Fibroblast of lung (primary cell): ENCODE measurements around the gene ROBO1. TPM values are rescaled to one million over a fixed set of nuclear protein-coding genes. Genes with fewer than 3 reads are reported as not detected.

Experiments
- DNase-seq, 2 donors: peaks; one replicate each; pipeline versions ENCODE4 v3.0.0 to v3.0.0-alpha.2; 2010; ENCODE audit warnings: low read depth in 2 of 2
- H2AFZ ChIP-seq: 2 replicates; pipeline ENCODE4 v1.5.1; 2012; ENCODE audit warnings: low read length, control low read depth, inconsistent platforms
- H3K27ac ChIP-seq: 2 replicates; pipeline ENCODE4 v1.5.1; 2011; ENCODE audit warnings: low read length, control low read depth; ENCODE audit not compliant: insufficient read depth
- H3K27me3 ChIP-seq: 2 replicates; pipeline ENCODE4 v1.5.1; 2011; ENCODE audit warnings: mild to moderate bottlenecking, low read length; ENCODE audit not compliant: control insufficient read depth, insufficient read depth
- H3K36me3 ChIP-seq: 2 replicates; pipeline ENCODE4 v1.5.1; 2011; ENCODE audit warnings: low read length; ENCODE audit not compliant: control insufficient read depth, insufficient read depth
- H3K4me1 ChIP-seq: 2 replicates; pipeline ENCODE4 v1.5.1; 2011; ENCODE audit warnings: low read length; ENCODE audit not compliant: control insufficient read depth, insufficient read depth; ENCODE audit errors: extremely low read depth
- H3K4me2 ChIP-seq: 2 replicates; pipeline ENCODE4 v1.5.1; 2011; ENCODE audit warnings: low read length, control low read depth; ENCODE audit not compliant: insufficient read depth; ENCODE audit errors: extremely low read depth
- H3K4me3 ChIP-seq, 4 experiments: fragments of 200-600 bp in 1 of 4; sonication (generic) in 1 of 4; replicated peaks in 1 of 4; 2 replicates each; pipeline ENCODE4 v1.5.1; 2011 to 2016; ENCODE audit warnings: low read length in 4 of 4, low read depth in 3 of 4, mild to moderate bottlenecking in 3 of 4, control low read depth in 2 of 4, inconsistent platforms in 1 of 4, mixed read lengths in 1 of 4; ENCODE audit not compliant: insufficient read depth in 1 of 4; ENCODE audit errors: control extremely low read depth in 1 of 4
- H3K79me2 ChIP-seq: 2 replicates; pipeline ENCODE4 v1.5.1; 2012; ENCODE audit warnings: mild to moderate bottlenecking, low read length, inconsistent platforms; ENCODE audit not compliant: control insufficient read depth, insufficient read depth
- H3K9ac ChIP-seq: 2 replicates; pipeline ENCODE4 v1.5.1; 2011; ENCODE audit warnings: mild to moderate bottlenecking, low read length, control low read depth; ENCODE audit not compliant: insufficient read depth
- H3K9me3 ChIP-seq: 2 replicates; pipeline ENCODE4 v1.5.1; 2012; ENCODE audit warnings: low read depth, low read length; ENCODE audit not compliant: control insufficient read depth, insufficient read depth
- H4K20me1 ChIP-seq: 2 replicates; pipeline ENCODE4 v1.5.1; 2011; ENCODE audit warnings: low read length; ENCODE audit not compliant: control insufficient read depth, insufficient read depth; ENCODE audit errors: extremely low read depth
- EZH2 ChIP-seq: IDR thresholded peaks from 2 replicates; pipeline ENCODE4 v1.5.1; 2012; ENCODE audit warnings: low read length, control low read depth, mild to moderate bottlenecking; ENCODE audit errors: missing control alignments
- polyA plus RNA-seq, 2 donors: library from polyadenylated mRNA; depleted of rRNA in 1 of 2; stranded (reverse) in 1 of 2; unstranded in 1 of 2; fragments of >200 nt; gene quantifications; 2 replicates each; pipeline ENCODE4 v1.2.1, GENCODE V29; 2011 to 2012; ENCODE audit warnings: missing spikeins in 1 of 2
- total RNA-seq: library from RNA; depleted of rRNA; stranded (reverse); fragments of >200 nt; gene quantifications from 2 replicates; pipeline ENCODE4 v1.2.1, GENCODE V29; 2014
- TF ChIP-seq, protein P1 (sequence below), 2 donors: IDR thresholded peaks in 1 of 2; conservative IDR thresholded peaks in 1 of 2; 1 replicate in 1 of 2; 2 replicates in 1 of 2; pipeline ENCODE4 v1.5.1; 2011 to 2012; ENCODE audit warnings: low read length in 2 of 2, control low read depth in 1 of 2, inconsistent platforms in 1 of 2, low read depth in 1 of 2, mild to moderate bottlenecking in 1 of 2

The ROBO1 gene
- total and polyA plus RNA-seq, 2 donors (not counting 1 experiment from before 2014, with no cell fraction given) = 53.8 to 104 TPM

DNA sequence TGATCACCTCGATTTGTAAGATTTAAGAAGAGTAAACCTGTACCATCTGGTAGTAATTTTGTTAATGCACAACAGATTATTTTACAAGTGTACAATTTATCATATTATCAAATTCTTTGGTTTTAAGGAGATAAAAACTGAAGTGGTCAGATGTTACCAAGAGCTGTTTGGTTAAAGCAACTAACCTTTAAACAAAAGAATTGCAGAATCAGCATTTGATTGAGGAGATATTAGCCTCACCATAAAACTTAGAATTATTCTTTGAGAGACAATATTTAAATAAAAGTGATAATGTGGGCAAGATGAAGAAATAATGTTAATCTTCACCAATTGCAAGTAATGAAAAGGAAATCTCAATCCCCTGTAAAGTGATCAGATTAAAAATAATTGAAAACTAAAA, 1034.9 kb downstream of the ROBO1 start:
- Histone ChIP-seq H3K4me3 (no peak overlapping the region), H3K4me2 (no peak overlapping the region), H3K9ac (no peak overlapping the region), H3K9me3 (no peaks in the 10 kb centered on the region), H3K79me2 (no peaks in the 10 kb centered on the region), H3K4me1 (no peaks in the 10 kb centered on the region), H4K20me1 (no peaks in the 10 kb centered on the region), H2AFZ (no peak overlapping the region), H3K27me3 (no peaks in the 10 kb centered on the region), H3K27ac (no peak overlapping the region), H3K36me3 (no peaks in the 10 kb centered on the region)
- no peak for TF ChIP-seq EZH2
- TF ChIP-seq, protein P1, sequence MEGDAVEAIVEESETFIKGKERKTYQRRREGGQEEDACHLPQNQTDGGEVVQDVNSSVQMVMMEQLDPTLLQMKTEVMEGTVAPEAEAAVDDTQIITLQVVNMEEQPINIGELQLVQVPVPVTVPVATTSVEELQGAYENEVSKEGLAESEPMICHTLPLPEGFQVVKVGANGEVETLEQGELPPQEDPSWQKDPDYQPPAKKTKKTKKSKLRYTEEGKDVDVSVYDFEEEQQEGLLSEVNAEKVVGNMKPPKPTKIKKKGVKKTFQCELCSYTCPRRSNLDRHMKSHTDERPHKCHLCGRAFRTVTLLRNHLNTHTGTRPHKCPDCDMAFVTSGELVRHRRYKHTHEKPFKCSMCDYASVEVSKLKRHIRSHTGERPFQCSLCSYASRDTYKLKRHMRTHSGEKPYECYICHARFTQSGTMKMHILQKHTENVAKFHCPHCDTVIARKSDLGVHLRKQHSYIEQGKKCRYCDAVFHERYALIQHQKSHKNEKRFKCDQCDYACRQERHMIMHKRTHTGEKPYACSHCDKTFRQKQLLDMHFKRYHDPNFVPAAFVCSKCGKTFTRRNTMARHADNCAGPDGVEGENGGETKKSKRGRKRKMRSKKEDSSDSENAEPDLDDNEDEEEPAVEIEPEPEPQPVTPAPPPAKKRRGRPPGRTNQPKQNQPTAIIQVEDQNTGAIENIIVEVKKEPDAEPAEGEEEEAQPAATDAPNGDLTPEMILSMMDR (conservative IDR thresholded peaks at IDR 0.05 in 1 of 2, IDR thresholded peaks at IDR 0.05 in 1 of 2; ENCODE audit: low read depth in 1 of 2, low read length in 2 of 2) = no peak
- DNase-seq = no peak

DNA sequence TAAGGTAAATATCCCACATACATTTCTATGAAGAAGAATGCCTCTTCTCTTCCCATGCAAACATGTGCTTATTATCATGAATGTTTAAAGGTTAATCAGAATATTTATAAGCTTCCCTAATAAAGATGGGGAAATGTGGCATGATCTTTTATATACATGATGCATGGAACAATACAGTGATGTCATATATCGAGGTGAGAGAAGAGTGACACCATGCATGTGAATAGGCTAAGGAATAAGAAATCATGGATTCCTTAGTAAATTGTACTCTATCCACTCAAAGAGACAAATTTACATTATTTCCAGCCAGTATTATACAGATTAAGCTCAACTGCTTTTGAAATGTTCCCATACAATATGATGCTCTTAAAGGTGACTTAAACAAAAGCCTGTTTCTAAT, 1035.3 kb downstream of the ROBO1 start:
- no peak overlapping the region for H3K27ac ChIP-seq

DNA sequence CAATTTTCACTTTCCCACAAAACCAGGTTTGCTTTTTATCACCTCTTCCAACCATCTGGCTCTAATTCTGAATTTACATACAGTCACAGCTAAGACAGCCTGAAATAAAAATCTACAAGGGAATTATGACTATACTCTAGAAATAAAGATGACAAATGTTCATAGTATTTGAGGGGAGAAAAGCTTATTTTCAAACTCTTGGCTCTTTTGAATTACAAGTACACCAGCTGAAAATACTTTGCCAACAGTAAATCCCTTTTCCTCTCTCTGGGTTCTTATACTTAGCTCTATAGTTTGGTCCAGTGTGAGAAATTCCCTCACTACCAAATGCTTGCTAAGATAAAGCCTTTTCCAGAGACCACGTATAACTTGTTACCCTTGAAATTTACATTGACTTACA, 1037.9 kb downstream of the ROBO1 start:
- H3K27ac ChIP-seq = no peak overlapping the region
- no peak for DNase-seq

More for the DNA sequence above, 1035.3 kb downstream of the ROBO1 start:
- no peak overlapping the region for H3K4me3 ChIP-seq
- H2AFZ ChIP-seq = no peak overlapping the region
- no peaks in the 10 kb centered on the region for H3K79me2 ChIP-seq
- H3K9me3 ChIP-seq = no peaks in the 10 kb centered on the region
- no peaks in the 10 kb centered on the region for H3K36me3 ChIP-seq
- DNase-seq = no peak
- no peaks in the 10 kb centered on the region for H3K27me3 ChIP-seq
- H3K4me2 ChIP-seq = no peak overlapping the region
- no peak overlapping the region for H3K9ac ChIP-seq
- H3K4me1 ChIP-seq = no peaks in the 10 kb centered on the region
- no peak for TF ChIP-seq EZH2
- TF ChIP-seq, protein P1 (conservative IDR thresholded peaks at IDR 0.05 in 1 of 2, IDR thresholded peaks at IDR 0.05 in 1 of 2; ENCODE audit: low read depth in 1 of 2, low read length in 2 of 2) = no peak
- no peaks in the 10 kb centered on the region for H4K20me1 ChIP-seq

More for the DNA sequence above, 1037.9 kb downstream of the ROBO1 start:
- Histone ChIP-seq H3K79me2 (no peaks in the 10 kb centered on the region), H4K20me1 (no peaks in the 10 kb centered on the region), H3K27me3 (no peaks in the 10 kb centered on the region), H3K4me1 (no peaks in the 10 kb centered on the region), H3K9ac (no peak overlapping the region), H3K9me3 (no peaks in the 10 kb centered on the region), H3K4me2 (no peak overlapping the region), H3K4me3 (no peak overlapping the region), H2AFZ (no peak overlapping the region), H3K36me3 (no peaks in the 10 kb centered on the region)
- no peak for TF ChIP-seq EZH2
- TF ChIP-seq, protein P1 (conservative IDR thresholded peaks at IDR 0.05 in 1 of 2, IDR thresholded peaks at IDR 0.05 in 1 of 2; ENCODE audit: low read depth in 1 of 2, low read length in 2 of 2) = no peak
